Peyer's patch (tissue), 4 donors: ENCODE data around the gene LRSAM1. TPM values are rescaled to one million over a fixed set of nuclear protein-coding genes. Genes with fewer than 3 reads are reported as not detected.

Source experiments
- DNase-seq, 3 donors: peaks; one replicate each; pipeline ENCODE4 v3.0.0-alpha.2; 2017 to 2019
- H3K27ac ChIP-seq, 4 donors: fragments of 200-600 bp; sonication (generic); one replicate each; pipeline ENCODE4 v1.5.1; 2016 to 2019
- H3K27me3 ChIP-seq, 2 donors: fragments of 200-600 bp; sonication (generic); one replicate each; pipeline ENCODE4 v1.5.1; 2019
- H3K36me3 ChIP-seq, 3 donors: fragments of 200-600 bp; sonication (generic); one replicate each; pipeline ENCODE4 v1.5.1; 2016 to 2019
- H3K4me1 ChIP-seq, 4 donors: fragments of 200-600 bp; sonication (generic); one replicate each; pipeline ENCODE4 v1.5.1; 2016 to 2019
- H3K4me3 ChIP-seq, 4 donors: fragments of 200-600 bp; sonication (generic); 1 replicate in 3 of 4; 2 replicates in 1 of 4; pipeline ENCODE4 v1.5.1; 2016 to 2019; ENCODE audit warnings: mild to moderate bottlenecking in 1 of 4
- H3K9me3 ChIP-seq, 4 donors: fragments of 200-600 bp; sonication (generic); one replicate each; pipeline ENCODE4 v1.5.1; 2016 to 2019; ENCODE audit warnings: mild to moderate bottlenecking in 1 of 4
- CTCF ChIP-seq, 6 experiments: fragments of 450-650 bp in 4 of 6; fragments of 200-600 bp in 2 of 6; sonication (generic) in 1 of 6; IDR thresholded peaks; one replicate each; pipeline ENCODE4 v1.5.1; 2017 to 2019; ENCODE audit warnings: antibody characterized with exemption in 6 of 6, mild to moderate bottlenecking in 3 of 6, moderate library complexity in 1 of 6
- POLR2A ChIP-seq, 2 donors: fragments of 450-650 bp; IDR thresholded peaks; one replicate each; pipeline ENCODE4 v1.5.1; 2017; ENCODE audit warnings: antibody characterized with exemption in 2 of 2, mild to moderate bottlenecking in 2 of 2, moderate library complexity in 2 of 2
- total RNA-seq, 4 donors: library from RNA; depleted of rRNA; stranded (reverse); fragments of >200 nt; gene quantifications; one replicate each; pipeline ENCODE4 v1.1.0, GENCODE V29; 2016

LRSAM1 gene
- total RNA-seq, 4 donors from 2014 or later = 19.3 to 59.4 (median 35.3) TPM

DNA sequence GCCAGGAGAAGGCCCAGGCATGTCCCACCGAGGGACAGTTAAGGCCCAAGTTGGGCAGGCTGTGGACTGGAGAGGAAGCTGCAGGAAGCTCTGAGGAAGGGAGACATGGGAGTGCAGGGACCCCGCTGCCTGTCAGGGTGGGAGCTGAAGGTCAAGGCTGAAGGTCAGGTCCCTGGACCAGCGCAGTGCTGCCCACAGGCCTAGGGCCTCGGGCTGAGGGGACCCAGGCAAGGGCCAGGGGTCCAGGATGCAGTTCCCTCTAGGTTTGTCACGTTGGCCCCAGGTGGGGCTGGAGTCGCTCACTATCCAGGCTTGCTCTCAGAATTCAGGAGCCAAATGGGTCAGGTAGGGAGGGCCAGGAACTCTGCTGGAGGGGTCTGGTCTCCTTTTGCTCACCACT, 84.1 kb downstream of the LRSAM1 start:
- Histone ChIP-seq H3K4me1 (peaks cover 0 to 30% (median 0%) of the 10 kb centered on the region in 4 donors), H3K27me3 (no peaks in the 10 kb centered on the region), H3K4me3 (no peak overlapping the region), H3K27ac (peak overlapping the region in 3 of 4 donors; percentile 0 to 46 (median 46)), H3K9me3 (no peaks in the 10 kb centered on the region), H3K36me3 (peaks cover 0 to 18% (median 0%) of the 10 kb centered on the region in 3 donors)
- TF ChIP-seq CTCF (IDR thresholded peaks at IDR 0.05) (no peak), POLR2A (IDR thresholded peaks at IDR 0.05) (no peak)
- DNase-seq = no peak

DNA sequence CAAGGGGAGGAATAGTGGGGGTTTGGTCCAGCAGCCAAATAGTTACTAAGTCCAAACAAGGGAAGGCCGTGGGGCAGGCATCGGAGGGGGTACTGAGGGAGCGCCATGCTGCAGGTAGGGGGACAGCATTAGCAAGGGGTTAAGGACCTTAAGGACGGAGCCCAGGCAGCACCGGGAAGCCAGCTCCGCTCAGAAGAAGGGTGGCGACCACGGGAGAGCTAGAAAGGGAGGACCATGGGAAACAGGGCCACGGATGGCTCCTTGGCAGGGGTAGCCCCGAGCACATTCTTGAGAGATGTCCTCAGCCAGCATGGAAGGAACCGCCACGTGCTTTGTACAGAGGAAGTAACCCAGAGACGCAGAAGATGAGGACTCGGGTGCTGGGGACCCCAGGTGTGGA, 84.5 kb downstream of the LRSAM1 start:
- peaks cover 0 to 34% (median 0%) of the 10 kb centered on the region in 4 donors for H3K4me1 ChIP-seq
- H3K36me3 ChIP-seq = peaks cover 0 to 15% (median 0%) of the 10 kb centered on the region in 3 donors
- H3K9me3 ChIP-seq = no peaks in the 10 kb centered on the region
- no peak overlapping the region for H3K4me3 ChIP-seq
- DNase-seq = no peak
- peak overlapping the region in 3 of 4 donors; percentile 0 to 46 (median 46) for H3K27ac ChIP-seq
- no peak for TF ChIP-seq CTCF (IDR thresholded peaks at IDR 0.05)
- no peak for TF ChIP-seq POLR2A (IDR thresholded peaks at IDR 0.05)
- H3K27me3 ChIP-seq = no peaks in the 10 kb centered on the region

- TF ChIP-seq POLR2A (IDR thresholded peaks at IDR 0.05) (no peak), CTCF (IDR thresholded peaks at IDR 0.05) (no peak)
- H3K4me1 ChIP-seq = peaks cover 0 to 40% (median 0%) of the 10 kb centered on the region in 4 donors
- H3K4me3 ChIP-seq = no peak overlapping the region
- peaks cover 0 to 9% (median 0%) of the 10 kb centered on the region in 3 donors for H3K36me3 ChIP-seq
- H3K27me3 ChIP-seq = no peaks in the 10 kb centered on the region
- peak overlapping the region in 3 of 4 donors; percentile 6 to 25 (median 21) for H3K27ac ChIP-seq
- H3K9me3 ChIP-seq = no peaks in the 10 kb centered on the region
- DNase-seq = no peak
Observed at GRCh38 chr9:127536499-127536898, 85.2 kb downstream of the LRSAM1 start.

DNA sequence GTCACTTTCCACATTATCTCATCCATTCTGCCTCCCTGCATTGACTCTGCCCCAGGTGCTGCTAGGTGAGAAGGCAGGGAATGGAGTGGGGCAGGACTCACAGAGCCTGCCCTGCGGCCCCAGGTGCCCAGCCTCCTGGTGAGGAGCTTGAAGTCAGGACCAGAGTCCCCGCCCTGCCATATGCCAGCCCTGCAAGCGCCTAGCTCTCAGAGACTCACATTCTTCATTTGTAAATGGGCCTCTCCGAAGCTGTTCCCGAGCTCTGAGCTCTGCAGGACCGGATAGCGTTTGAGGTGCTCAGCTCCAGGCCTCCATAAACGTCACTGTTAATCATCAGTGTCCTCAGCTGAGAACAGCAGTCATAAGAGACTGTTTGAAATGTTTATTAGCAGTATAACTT, 85.7 kb downstream of the LRSAM1 start:
- Histone ChIP-seq H3K4me1 (peaks cover 0 to 45% (median 0%) of the 10 kb centered on the region in 4 donors), H3K4me3 (no peak overlapping the region), H3K36me3 (peaks cover 0 to 3% (median 0%) of the 10 kb centered on the region in 3 donors), H3K9me3 (no peaks in the 10 kb centered on the region), H3K27ac (peak overlapping the region in 2 of 4 donors; percentile 6 to 21), H3K27me3 (no peaks in the 10 kb centered on the region)
- TF ChIP-seq CTCF (IDR thresholded peaks at IDR 0.05) = no peak
- TF ChIP-seq POLR2A (IDR thresholded peaks at IDR 0.05) = no peak
- no peak for DNase-seq

- no peak for DNase-seq
- Histone ChIP-seq H3K4me3 (no peak overlapping the region), H3K27ac (peak overlapping the region in 2 of 4 donors; percentile 4 to 6), H3K4me1 (peaks cover 0 to 50% (median 0%) of the 10 kb centered on the region in 4 donors), H3K9me3 (no peaks in the 10 kb centered on the region), H3K27me3 (no peaks in the 10 kb centered on the region), H3K36me3 (no peaks in the 10 kb centered on the region)
- peak in 3 of 6 experiments; percentile 13 to 19 (median 14) for TF ChIP-seq CTCF (IDR thresholded peaks at IDR 0.05)
- no peak for TF ChIP-seq POLR2A (IDR thresholded peaks at IDR 0.05)
Observed at GRCh38 chr9:127537792-127538191, 86.5 kb downstream of the LRSAM1 start.
